GM18870 (cell line): ENCODE measurements around the gene CLDN18.

ENCODE experiments used
- ATAC-seq: cut with Tn5 transposase; IDR thresholded peaks from one replicate; pipeline ENCODE4 v1.9.1; 2021; ENCODE audit warnings: moderate library complexity; ENCODE audit not compliant: unreplicated experiment

Gene CLDN18

DNA sequence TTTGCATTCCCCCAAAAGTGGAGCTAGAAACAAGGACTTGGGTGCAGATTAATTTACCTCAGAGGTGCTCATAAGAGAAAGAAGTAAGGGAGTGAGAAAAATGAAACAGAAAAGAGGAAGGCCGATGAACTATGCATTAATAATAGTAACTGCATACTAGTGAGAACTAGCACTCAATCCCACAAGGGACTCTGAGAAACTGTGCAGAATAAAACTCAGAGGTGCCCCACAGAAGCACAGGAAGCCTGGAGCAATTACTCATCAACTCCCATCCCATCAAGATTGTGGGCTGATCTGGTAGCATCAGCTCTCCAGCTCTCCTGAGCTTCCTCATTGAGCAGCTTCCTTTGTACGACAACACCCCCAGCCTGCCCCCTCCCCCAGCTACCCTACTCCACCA is 50.8 kb downstream of the CLDN18 start:
- ATAC-seq = no peak

DNA sequence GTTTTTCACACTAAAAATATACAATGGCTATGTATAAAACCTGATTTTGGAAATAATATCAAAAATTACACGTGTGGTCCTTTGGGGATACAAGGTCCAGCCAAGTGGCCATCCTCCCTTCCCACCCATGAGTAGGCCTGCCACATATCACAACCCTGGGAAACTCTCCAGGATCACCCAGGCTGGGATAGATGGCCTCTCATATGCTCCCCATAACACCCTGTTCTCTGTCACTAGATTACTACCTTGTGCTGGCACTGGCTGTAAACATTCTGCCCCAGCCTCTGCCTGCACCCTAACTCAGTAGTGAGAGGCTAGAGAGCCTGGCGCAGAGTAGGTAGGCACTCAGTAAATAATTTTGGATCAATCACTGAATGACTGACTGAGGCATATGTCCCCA is 52.1 kb downstream of the CLDN18 start:
- ATAC-seq = no peak

DNA sequence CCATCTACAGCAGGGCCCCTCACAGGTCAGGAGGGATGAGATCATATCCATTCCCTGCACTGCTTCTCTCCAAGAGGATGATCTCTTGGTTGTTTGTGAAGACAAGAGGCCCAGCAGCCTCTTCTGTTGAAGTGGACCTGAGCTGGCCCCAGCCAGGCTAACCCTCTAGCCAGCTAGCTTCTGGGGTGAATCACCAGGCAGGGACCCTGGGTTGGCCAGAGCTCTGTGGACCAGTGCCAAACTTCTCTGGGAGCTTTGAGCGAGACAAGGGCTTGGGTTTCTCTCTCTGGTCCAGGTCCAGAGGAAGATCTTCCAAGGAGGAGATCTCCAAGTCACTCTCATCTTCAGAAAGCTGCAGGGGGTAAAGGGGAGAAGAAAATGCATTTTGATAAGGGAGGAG is 52.7 kb downstream of the CLDN18 start:
- no peak for ATAC-seq

DNA sequence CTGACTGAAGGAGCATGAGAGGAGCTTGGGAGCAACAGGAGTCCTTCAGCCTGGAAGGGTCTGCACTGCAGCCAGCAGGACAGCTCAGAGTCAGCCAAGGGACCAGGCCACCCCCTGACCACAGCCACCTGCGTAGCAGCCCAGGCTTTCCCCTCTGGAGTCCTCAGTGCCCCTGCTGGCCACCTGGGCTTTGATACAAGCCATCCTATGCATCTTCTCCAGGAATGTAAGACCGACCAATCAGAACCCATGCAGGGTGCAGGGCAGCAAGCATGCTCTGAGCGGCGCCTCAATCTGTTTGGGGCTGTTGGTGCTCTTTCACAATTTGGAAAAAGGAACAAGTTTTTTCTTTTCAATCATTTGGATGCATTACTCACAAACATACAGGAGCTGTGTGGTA is 53.5 kb downstream of the CLDN18 start:
- ATAC-seq = no peak

DNA sequence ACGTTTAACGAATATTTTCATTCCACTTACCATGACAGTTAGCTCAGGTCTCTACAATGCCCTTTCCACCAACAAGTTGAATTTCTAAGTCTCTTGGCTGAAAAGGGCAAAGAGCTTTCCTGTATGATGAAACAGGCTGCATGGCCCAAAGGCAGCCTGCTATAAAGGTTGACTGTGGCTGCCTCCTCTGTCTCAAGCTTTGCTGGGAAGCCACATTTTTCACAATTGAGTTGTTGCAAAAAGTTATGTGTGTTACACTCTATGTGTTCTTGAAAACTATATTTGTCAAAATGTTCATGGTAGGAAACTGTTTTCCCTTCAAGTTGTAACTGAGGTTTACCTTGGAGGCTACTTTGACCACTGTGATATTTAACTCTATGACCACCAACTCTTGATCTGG is 56.0 kb downstream of the CLDN18 start:
- ATAC-seq = no peak

DNA sequence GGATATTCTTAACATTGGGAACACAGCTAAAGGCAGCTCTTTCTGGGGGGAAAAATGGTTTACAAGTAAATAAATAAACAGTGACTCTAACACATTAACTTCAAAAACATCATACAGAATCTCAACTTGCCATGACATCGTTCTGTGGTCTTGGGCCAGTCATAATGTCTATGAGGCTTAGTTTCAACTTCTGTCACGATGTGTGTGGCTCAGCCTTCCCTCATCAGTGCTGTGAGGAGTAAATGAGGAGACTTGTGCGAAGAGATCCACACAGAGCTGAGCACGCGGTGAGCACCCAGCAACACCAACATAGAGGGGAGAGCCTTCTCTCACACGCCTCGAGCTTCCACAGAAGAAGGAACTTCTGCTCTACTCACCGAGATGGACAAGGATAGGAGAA is 56.4 kb downstream of the CLDN18 start:
- peak; percentile 88 for ATAC-seq

DNA sequence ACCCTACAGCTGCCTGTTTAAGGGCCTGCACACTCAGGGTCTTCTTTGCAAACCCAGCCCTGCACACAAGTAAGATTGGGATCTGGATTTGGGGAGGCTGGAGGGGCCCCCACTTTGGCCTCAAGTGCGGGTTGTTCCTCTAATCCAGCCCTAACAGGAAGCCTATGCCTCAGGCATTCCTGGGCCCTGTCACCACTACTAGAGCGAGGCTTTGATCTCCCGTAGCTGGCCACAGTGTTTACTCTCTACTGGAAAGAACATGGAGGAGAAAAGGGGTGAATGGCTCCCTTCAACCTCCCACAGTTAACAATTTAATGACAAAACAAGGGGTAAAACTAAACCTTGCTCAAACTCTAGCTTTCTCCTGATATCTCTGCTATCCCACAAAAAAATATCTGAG is 57.0 kb downstream of the CLDN18 start:
- no peak for ATAC-seq

DNA sequence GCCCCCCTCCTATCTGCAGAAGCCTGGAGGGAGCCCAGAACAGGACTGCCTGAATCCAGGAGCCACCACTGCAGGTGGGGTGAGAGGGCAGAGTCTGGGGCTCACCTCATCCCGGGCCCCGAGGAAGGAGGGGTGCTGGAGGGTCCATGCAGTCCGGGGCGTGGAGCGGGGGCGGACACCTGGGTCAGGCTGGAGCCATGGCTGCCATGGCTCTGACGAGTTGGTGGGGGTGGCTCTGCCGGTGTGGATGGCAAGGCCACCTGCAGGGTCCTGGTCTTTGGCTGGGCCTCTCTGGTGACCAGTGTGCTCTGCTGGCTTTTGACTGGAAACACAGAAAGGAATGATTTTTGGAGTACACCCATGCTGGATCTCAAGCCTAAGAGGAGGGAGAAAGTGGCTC is 58.1 kb downstream of the CLDN18 start:
- ATAC-seq = no peak

DNA sequence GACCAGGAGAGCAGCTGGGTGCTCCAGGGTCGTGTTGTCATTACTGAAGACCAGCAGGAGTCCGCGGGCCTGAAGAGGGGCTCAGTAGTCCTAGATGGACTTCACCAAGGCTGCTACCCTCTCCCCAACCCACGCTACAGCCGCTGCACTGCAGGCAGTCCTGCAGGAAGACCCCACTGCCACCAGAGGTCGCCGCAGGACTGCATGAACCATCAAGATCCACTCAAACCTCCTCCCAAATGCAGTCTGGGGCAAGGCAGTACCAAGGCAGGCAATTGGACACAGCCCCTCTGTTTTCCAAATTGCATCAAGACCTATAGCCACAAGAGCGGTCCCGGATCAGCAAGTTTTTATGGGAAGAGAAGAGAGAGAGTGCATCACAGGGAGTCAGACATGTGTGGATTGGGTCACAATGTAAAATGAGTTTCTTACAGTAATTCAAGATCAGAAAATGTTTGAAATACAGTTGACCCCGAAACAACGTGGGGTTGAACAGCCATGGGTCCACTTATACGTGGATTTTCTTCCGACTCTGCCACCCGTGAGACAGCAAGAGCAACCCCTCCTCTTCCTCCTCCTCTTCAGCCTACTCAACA is 58.7 kb downstream of the CLDN18 start:
- peak; percentile 63 for ATAC-seq

DNA sequence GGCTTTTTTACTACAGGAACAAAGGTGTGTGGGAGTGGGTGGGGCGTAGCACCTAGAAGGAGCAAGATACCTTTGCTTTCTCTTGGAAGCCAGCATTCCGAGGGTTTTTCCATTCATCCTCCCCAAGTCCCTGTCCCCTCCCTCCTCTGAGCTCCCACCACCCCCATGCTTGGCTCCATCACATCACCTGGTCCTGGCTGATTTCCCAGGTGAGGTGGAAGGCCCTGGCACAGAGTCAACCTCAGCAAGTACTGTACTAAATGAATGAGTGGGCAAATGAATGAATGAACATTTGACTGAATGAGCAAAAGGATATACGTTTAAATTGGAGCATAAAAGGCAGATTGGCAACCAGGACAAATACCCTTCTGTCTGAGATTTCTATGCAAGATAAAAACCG is 60.0 kb downstream of the CLDN18 start:
- no peak for ATAC-seq

DNA sequence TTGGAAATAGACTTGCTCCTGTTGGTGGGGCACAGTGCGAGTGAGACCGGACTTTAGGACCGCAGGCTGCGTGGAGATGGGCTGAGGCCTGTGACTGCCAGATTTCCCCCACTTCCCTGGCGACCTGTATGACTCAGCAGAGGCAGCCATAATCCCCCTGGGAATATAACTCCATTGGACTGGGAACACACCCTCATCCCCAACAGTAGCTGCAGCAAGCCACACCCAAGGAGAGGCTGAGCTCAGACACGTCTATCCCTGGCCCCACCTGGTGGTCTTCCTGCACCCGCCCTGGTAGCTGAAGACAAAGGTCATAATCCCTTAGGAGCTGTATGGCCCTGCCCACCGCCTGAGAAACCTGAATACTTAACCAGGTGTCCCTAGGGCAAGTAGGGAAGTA is 62.8 kb downstream of the CLDN18 start:
- ATAC-seq = no peak

DNA sequence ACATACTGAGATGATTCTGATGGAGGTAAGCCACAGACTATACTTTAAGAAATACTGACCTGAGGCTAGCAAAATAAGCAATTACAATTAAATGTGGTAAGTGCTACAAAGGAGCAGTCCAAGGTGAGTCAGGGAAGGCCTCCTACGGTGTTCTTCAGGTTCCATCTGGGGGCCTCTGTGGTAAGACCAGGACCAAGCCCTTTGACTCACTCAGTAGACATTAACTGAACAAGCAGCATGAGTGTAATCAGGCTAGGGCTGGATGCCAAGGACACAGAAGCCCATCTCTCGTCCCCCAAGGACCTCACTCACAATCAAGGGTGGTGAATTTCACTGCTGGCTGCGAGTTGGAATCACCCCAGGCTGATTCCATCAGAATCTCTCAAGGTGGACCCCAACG is 68.1 kb downstream of the CLDN18 start:
- no peak for ATAC-seq

DNA sequence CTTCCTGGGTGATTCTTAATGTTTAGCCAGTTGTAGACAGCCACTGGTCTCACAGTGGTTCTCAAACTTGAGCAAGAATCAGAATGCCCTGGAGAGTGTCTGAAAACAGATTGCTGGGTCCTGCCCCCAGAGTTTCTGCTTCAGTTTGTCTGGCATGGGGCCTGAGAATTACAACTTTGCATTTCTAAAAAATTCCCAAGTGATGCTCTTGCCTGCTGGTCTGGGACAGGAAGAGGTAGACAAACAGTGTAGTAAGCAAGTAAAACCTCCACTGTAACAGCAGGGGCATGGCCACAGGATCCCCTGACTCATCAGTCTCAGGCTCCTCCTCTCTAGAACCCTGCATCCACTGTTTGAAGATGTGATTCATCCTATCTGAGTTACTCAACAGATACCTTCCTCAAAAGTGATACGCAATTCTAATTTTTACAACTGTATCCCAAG is 69.0 kb downstream of the CLDN18 start:
- ATAC-seq = no peak

DNA sequence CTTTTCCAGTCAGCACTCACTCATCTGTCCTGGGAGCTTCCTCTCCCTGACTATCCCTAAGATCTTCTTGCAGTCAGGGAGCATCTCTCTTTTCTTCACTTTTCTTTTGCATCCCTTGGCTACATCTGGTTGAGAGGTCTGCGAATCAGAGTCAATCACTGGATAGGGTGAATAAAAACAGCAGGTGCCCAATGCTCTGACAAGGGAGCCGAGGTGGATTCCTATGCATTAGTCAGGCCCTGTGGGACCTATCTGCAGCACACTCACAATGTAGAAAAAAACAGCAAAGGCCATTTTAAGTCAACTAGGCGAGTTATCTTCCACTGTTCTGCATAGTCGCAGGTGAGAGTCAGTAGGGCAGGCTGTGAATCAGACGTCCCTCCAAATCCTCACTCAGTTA is 69.9 kb downstream of the CLDN18 start:
- no peak for ATAC-seq

DNA sequence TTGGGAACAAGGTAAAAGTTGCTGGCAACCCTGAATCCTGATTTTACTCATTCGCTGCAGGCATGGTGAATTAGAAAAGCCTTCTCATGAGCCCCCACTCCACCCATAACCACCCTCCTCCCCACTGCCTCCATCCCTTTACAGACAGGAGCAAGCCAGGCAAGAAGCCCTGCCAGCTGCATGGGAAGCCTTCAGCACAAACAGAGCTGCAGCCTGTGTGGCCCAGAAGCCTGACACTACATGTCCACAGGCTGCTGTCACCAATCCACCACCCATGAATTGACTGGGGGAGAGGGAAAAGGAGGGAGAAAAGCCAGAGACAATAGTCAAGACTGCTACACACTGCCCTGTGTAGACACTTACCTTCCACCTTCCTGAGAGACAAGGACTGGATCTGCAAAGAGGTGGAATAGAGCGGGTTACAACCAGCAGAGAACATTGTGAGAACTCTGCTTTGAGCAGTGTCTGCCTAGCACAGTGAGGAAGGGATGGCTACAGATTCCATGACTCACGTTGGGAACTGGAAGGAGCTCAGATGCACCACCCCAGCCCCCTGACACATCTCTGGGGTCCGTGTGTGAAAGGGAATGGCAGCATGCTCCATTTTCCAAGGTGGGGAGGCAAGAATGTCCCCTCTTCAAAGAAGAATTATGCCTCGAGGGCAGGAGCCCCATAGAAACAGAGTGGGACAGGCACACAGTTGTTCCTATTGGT is 71.6 kb downstream of the CLDN18 start:
- no peak for ATAC-seq

DNA sequence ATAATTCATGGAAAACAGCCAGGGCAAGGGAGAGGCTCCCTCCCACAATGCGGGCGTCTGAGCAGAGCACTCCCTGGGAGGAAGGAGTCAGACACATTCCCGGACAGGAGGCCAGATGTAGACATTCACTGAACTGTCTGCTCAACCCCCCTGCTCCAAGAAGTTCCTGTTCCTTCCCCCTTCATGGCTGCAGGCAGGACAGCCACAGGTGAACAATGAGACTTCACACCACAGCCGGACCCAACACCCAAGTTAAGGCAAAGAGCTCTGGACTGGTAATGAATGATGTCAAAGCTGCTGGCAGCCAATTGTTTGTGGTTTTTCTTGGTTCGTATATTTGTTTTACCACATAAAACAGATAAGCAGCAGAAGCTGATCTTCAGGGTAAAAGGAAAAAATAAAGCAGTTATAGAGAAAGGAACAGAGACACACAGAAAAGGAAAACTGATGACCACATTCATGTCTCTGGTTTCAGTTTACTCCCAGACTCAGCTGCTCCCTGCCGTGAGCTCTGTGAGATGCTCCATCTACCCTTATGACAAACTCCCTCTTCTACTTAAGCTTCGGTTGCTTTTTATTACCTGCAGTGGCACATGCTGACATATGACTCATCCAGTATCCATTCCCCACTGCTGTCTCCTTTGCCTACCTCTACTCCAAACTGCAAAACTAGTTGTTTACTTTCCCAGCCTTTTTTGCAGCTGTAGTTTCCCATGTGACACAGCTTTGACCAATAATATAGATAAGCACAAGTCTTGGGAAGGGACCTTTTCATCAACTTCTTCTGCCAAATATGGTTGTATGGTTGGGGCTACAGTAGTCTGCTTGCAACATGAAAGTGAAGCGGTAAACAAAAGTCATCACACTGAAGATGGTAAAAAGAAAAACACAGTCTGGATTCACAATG is 72.4 kb downstream of the CLDN18 start:
- ATAC-seq = peak; percentile 64

DNA sequence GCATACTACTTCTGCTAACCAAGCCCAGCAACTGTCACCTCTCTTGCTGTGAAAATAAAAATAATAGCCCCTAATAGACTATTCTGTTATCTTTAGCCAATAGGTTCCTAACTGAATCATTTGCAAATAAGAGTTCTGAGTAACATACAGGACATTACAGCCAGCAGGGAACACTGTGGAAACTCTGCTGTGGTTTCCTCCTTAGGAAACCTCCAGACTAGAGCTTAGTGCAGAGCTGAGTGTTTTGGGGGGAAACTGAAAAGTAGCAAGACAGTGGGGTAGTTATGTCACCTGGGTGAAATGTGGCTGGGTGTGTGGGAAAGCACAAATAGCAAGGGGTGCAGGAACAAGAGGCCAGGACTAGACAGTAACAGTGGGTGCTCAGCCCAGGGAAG is 73.0 kb downstream of the CLDN18 start:
- peak; percentile 6 for ATAC-seq
